HuH-7 (cell line): ENCODE measurements around the gene PPP6R1.

Experiments used
- DNase-seq: peaks from one replicate; pipeline ENCODE4 v3.0.0; 2011; ENCODE audit warnings: low spot score

Gene PPP6R1

DNA sequence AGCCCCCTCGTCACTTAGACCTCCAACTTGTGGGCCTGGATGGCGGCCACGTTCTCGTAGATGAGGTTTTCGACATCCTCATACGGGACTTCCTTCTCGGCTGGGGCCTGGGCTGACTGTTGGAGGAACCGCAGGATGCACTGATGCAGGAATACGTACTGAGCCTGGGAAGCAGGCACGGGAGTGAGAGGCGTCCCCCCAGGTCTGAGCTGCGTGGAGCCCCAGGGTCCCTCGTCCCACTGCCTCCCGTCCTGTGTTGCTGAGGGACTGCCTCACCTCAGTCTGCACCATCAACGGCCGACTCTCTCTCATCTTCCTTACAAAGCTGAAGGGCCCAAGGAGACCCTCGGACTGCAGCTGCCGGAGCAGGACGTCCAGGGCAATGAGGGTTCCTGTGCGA is 77.1 kb downstream of the PPP6R1 start:
- DNase-seq = no peak
